Smooth muscle cell of the brain vasculature (primary cell): ENCODE measurements around the gene AXL.
"Not testable (repeated sequence)": the region's sequence is repeated elsewhere in the genome, so short reads cannot be mapped to it uniquely, and the experiment has no call there.

Experiments used
- DNase-seq: peaks from one replicate; pipeline ENCODE4 v3.0.0-alpha.2; 2012; ENCODE audit warnings: low read depth, low spot score

The AXL gene

GRCh38 chr19:41218615-41219507 is at the start of gene AXL:
AXL (plus strand) TSS chr19:41219223; CDS start chr19:41219393, 170 bp downstream.
- DNase-seq, result no peak

GRCh38 chr19:41172297-41173164 is 46.5 kb upstream of the AXL start:
- DNase-seq, result no peak

- no peak for DNase-seq
Measured at GRCh38 chr19:41174297-41174928, 44.6 kb upstream of the AXL start.

- peak; percentile 15 for DNase-seq
Measured at GRCh38 chr19:41175801-41176777, 42.9 kb upstream of the AXL start.

GRCh38 chr19:41180173-41180572 is 38.9 kb upstream of the AXL start:
- DNase-seq, result not testable (repeated sequence)

GRCh38 chr19:41186971-41187883 is 31.8 kb upstream of the AXL start:
- no peak for DNase-seq

- no peak for DNase-seq
Measured at GRCh38 chr19:41187884-41188279, 31.1 kb upstream of the AXL start.

GRCh38 chr19:41189425-41190065 is 29.5 kb upstream of the AXL start:
- no peak for DNase-seq

GRCh38 chr19:41192574-41193429 is 26.2 kb upstream of the AXL start, which contains the start of gene CYP2S1:
CYP2S1 (plus strand) TSS chr19:41193219; CDS start chr19:41193265, 46 bp downstream.
- DNase-seq, result no peak

- no peak for DNase-seq
Measured at GRCh38 chr19:41193430-41194156, 25.4 kb upstream of the AXL start.

- no peak for DNase-seq
Measured at GRCh38 chr19:41194157-41194552, 24.9 kb upstream of the AXL start.

- DNase-seq, result no peak
Measured at GRCh38 chr19:41195675-41196497, 23.1 kb upstream of the AXL start.

GRCh38 chr19:41198559-41198958 is 20.5 kb upstream of the AXL start:
- DNase-seq, result no peak

GRCh38 chr19:41203371-41203770 is 15.7 kb upstream of the AXL start:
- DNase-seq, result no peak

GRCh38 chr19:41204338-41204737 is 14.7 kb upstream of the AXL start:
- DNase-seq, result peak; percentile 71

GRCh38 chr19:41205995-41206394 is 13.0 kb upstream of the AXL start:
- no peak for DNase-seq

GRCh38 chr19:41206456-41206855 is 12.6 kb upstream of the AXL start:
- DNase-seq, result no peak
